Renal cortex interstitium (tissue), 11 donors: ENCODE results near the gene BMP2K. TPM values are rescaled to one million over a fixed set of nuclear protein-coding genes. Genes with fewer than 3 reads are reported as not detected.
A peak's percentile ranks its signal among the peaks of the same experiment; 100 is the strongest.
"Not testable (repeated sequence)": the region's sequence is repeated elsewhere in the genome, so short reads cannot be mapped to it uniquely, and the experiment has no call there.

ENCODE experiments used
- DNase-seq, 11 donors: peaks; one replicate each; pipeline ENCODE4 v3.0.0-alpha.2; 2013; ENCODE audit warnings: low read depth in 9 of 11, low spot score in 4 of 11; ENCODE audit errors: extremely low read depth in 1 of 11
- polyA plus RNA-seq, 3 donors: library from polyadenylated mRNA; unstranded; fragments of 120-200 nt; gene quantifications; one replicate each; pipeline ENCODE4 v1.2.1, GENCODE V29; 2013; ENCODE audit not compliant: insufficient read length in 3 of 3

Gene BMP2K
- polyA plus RNA-seq, 3 donors, result 25.2 to 30.2 (median 26.6) TPM

GRCh38 chr4:78901882-78902281 is 125.7 kb downstream of the BMP2K start:
- no peak for DNase-seq

GRCh38 chr4:78902298-78902697 is 126.1 kb downstream of the BMP2K start:
- DNase-seq, result no peak

GRCh38 chr4:78904143-78904542 is 128.0 kb downstream of the BMP2K start:
- no peak for DNase-seq

GRCh38 chr4:78907638-78908037 is 131.5 kb downstream of the BMP2K start:
- no peak for DNase-seq

- not testable (repeated sequence) for DNase-seq
Observed at GRCh38 chr4:78908974-78909373, 132.8 kb downstream of the BMP2K start.

- no peak for DNase-seq
Observed at GRCh38 chr4:78910612-78911011, 134.5 kb downstream of the BMP2K start.

GRCh38 chr4:78922207-78922606 is 146.1 kb downstream of the BMP2K start:
- DNase-seq, result no peak

GRCh38 chr4:78923464-78924312 is 147.5 kb downstream of the BMP2K start:
- no peak for DNase-seq

- DNase-seq, result no peak
Observed at GRCh38 chr4:78926826-78927225, 150.7 kb downstream of the BMP2K start.

GRCh38 chr4:78928835-78929234 is 152.7 kb downstream of the BMP2K start:
- DNase-seq, result no peak

- DNase-seq, result no peak
Observed at GRCh38 chr4:78930016-78930629, 154.0 kb downstream of the BMP2K start.

- no peak for DNase-seq
Observed at GRCh38 chr4:78936989-78937388, 160.8 kb downstream of the BMP2K start.

GRCh38 chr4:78937837-78938236 is 161.7 kb downstream of the BMP2K start:
- DNase-seq, result no peak

GRCh38 chr4:78938474-78938867 is 162.3 kb downstream of the BMP2K start:
- DNase-seq, result no peak

- peak; percentile 59 to 82 (median 78) for DNase-seq
Observed at GRCh38 chr4:78938868-78939666, 162.9 kb downstream of the BMP2K start, which contains the start of gene PAQR3. Gene PAQR3 (minus strand): TSS chr4:78939438. CDS start chr4:78939224, 214 bp downstream.

GRCh38 chr4:78939667-78940008 is 163.5 kb downstream of the BMP2K start:
- peak in 1 of 11 donors; percentile 14 for DNase-seq

- no peak for DNase-seq
Observed at GRCh38 chr4:78940752-78941151, 164.6 kb downstream of the BMP2K start.

GRCh38 chr4:78944381-78944780 is 168.2 kb downstream of the BMP2K start:
- no peak for DNase-seq

GRCh38 chr4:78945651-78946179 is 169.6 kb downstream of the BMP2K start:
- no peak for DNase-seq

- DNase-seq, result no peak
Observed at GRCh38 chr4:78949735-78950134, 173.6 kb downstream of the BMP2K start.
